OCI-LY1 (cell line): ENCODE results near the gene SCN1B.

Source experiments
- EZH2 ChIP-seq: fragments of 200-600 bp; sonication (generic), shearing (Covaris generic); IDR thresholded peaks from 2 replicates; pipeline ENCODE4 v1.8.0; 2017; ENCODE audit warnings: borderline replicate concordance, mixed run types, mild to moderate bottlenecking, antibody characterized with exemption, low read length, moderate library complexity, mixed read lengths
- TF ChIP-seq, protein P1 (sequence below): fragments of 200-600 bp; sonication (generic), shearing (Covaris generic); IDR thresholded peaks from 2 replicates; pipeline ENCODE4 v1.5.1; 2017; ENCODE audit warnings: mild to moderate bottlenecking, antibody characterized with exemption, low read length, moderate library complexity, mixed read lengths

DNA sequence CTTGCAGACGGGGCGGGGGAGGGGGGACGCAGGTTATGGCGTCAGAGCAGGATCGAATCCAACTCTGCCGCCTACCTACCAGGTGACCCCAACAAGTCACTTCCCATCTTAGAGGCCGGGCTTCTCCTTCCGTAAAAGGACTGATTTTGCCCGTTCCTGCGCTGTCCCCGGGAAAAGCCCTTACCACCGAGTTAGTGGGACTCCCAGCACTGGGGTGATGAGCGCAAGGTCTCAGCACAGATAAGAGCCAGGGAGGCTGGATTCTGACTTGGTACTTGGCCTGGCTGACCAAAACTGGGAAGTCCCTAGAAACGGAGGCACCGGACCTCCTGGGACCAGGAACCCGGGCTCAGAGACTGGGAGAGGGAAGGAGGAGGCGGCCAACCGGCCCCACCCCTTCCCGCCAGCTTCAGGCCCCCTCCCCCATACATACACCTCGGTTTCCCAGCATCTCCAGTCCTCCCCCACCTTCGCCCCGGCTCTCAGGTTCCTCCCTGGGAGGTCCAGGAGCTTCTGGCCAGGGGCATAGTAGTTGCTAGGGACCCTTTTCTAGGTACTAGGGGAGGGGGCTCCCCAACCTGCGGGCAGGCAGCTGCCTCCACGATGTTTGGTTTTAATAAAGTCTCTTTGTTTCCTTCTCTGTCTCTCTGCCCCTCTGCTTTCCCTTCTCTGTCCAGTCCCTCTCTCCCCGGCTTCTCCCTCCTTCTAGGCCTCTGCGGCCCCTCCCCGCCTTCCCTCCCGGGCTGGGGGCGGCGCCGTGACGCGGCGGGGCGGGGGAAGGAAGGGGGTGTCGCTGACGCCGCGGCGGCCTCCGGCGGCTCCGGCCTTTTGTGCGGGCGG is 30.6 kb upstream of the SCN1B start, which contains the start of gene GRAMD1A:
- TF ChIP-seq, protein P1, sequence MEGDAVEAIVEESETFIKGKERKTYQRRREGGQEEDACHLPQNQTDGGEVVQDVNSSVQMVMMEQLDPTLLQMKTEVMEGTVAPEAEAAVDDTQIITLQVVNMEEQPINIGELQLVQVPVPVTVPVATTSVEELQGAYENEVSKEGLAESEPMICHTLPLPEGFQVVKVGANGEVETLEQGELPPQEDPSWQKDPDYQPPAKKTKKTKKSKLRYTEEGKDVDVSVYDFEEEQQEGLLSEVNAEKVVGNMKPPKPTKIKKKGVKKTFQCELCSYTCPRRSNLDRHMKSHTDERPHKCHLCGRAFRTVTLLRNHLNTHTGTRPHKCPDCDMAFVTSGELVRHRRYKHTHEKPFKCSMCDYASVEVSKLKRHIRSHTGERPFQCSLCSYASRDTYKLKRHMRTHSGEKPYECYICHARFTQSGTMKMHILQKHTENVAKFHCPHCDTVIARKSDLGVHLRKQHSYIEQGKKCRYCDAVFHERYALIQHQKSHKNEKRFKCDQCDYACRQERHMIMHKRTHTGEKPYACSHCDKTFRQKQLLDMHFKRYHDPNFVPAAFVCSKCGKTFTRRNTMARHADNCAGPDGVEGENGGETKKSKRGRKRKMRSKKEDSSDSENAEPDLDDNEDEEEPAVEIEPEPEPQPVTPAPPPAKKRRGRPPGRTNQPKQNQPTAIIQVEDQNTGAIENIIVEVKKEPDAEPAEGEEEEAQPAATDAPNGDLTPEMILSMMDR, result no peak
- no peak for TF ChIP-seq EZH2
